HEK293 (cell line): ENCODE results near the gene ALOX5AP.

ENCODE experiments used
- CTCF ChIA-PET: fragments of 350-600 bp; formaldehyde crosslinking; extraction: SDS; loops from one replicate; lab custom pipeline; 2021; ENCODE audit warnings: antibody characterized with exemption; lab: Yijun Ruan, JAX
- POLR2A ChIA-PET: fragments of 300-600 bp; formaldehyde crosslinking; extraction: SDS; loops from one replicate; lab custom pipeline; 2020; ENCODE audit warnings: antibody characterized with exemption, inconsistent platforms; lab: Yijun Ruan, JAX
- H3K27ac ChIP-seq: fragments of 200-500 bp; sonication (Bioruptor generic); 2 replicates; pipeline ENCODE4 v1.5.1; 2014; ENCODE audit warnings: low read depth, low read length, control low read depth, inconsistent platforms; ENCODE audit errors: extremely low read depth
- H3K36me3 ChIP-seq, 2 experiments: fragments of 200-500 bp in 1 of 2; sonication (Bioruptor generic) in 1 of 2; 1 replicate in 1 of 2; 2 replicates in 1 of 2; pipeline ENCODE4 v1.5.1; 2014 to 2017; ENCODE audit warnings: inconsistent platforms in 2 of 2, low read length in 2 of 2; ENCODE audit not compliant: control insufficient read depth in 2 of 2, insufficient read depth in 1 of 2
- H3K4me1 ChIP-seq: fragments of 200-500 bp; sonication (Bioruptor generic); 2 replicates; pipeline ENCODE4 v1.5.1; 2014; ENCODE audit warnings: mild to moderate bottlenecking, low read length, inconsistent platforms; ENCODE audit not compliant: control insufficient read depth, insufficient read depth
- H3K4me3 ChIP-seq: 2 replicates; pipeline ENCODE4 v1.5.1; 2011; ENCODE audit warnings: low read depth, mild to moderate bottlenecking, control low read depth, low read length, moderate library complexity
- H3K9me3 ChIP-seq: fragments of 200-500 bp; sonication (Bioruptor generic); 2 replicates; pipeline ENCODE4 v1.5.1; 2014; ENCODE audit warnings: low read depth, low read length, inconsistent platforms; ENCODE audit not compliant: control insufficient read depth, insufficient read depth
- INSM2 ChIP-seq: fragments of 450-650 bp; formaldehyde crosslinking; IDR thresholded peaks from 2 replicates; pipeline ENCODE4 v1.5.1; 2016; ENCODE audit warnings: missing biosample characterization, missing genetic modification characterization
- PRDM2 ChIP-seq: fragments of 450-650 bp; formaldehyde crosslinking; IDR thresholded peaks from 2 replicates; pipeline ENCODE4 v1.5.1; 2016; ENCODE audit warnings: missing biosample characterization, missing genetic modification characterization, borderline replicate concordance
- RBAK ChIP-seq: fragments of 450-650 bp; formaldehyde crosslinking; IDR thresholded peaks from 2 replicates; pipeline ENCODE4 v1.5.1; 2016; ENCODE audit warnings: missing biosample characterization, missing genetic modification characterization
- SCRT2 ChIP-seq: fragments of 450-650 bp; formaldehyde crosslinking; IDR thresholded peaks from 2 replicates; pipeline ENCODE4 v1.5.1; 2016; ENCODE audit warnings: missing biosample characterization, missing genetic modification characterization
- ZNF146 ChIP-seq: fragments of 450-650 bp; formaldehyde crosslinking; IDR thresholded peaks from 2 replicates; pipeline ENCODE4 v1.5.1; 2016; ENCODE audit warnings: missing biosample characterization, missing genetic modification characterization
- ZNF350 ChIP-seq: fragments of 450-650 bp; formaldehyde crosslinking; IDR thresholded peaks from 2 replicates; pipeline ENCODE4 v1.5.0; 2017; ENCODE audit warnings: missing biosample characterization, mild to moderate bottlenecking, missing genetic modification characterization
- ZNF433 ChIP-seq: fragments of 450-650 bp; formaldehyde crosslinking; IDR thresholded peaks from 2 replicates; pipeline ENCODE4 v1.5.1; 2016; ENCODE audit warnings: missing biosample characterization, missing genetic modification characterization, low read depth
- ZNF488 ChIP-seq: fragments of 450-650 bp; formaldehyde crosslinking; IDR thresholded peaks from 2 replicates; pipeline ENCODE4 v1.5.1; 2016; ENCODE audit warnings: missing biosample characterization, missing genetic modification characterization
- ZNF521 ChIP-seq: fragments of 450-650 bp; formaldehyde crosslinking; IDR thresholded peaks from 2 replicates; pipeline ENCODE4 v1.5.1; 2017; ENCODE audit warnings: missing biosample characterization, mild to moderate bottlenecking, missing genetic modification characterization
- ZNF777 ChIP-seq: fragments of 450-650 bp; formaldehyde crosslinking; IDR thresholded peaks from 2 replicates; pipeline ENCODE4 v1.5.1; 2017; ENCODE audit warnings: missing biosample characterization, missing genetic modification characterization, borderline replicate concordance
- ZNF785 ChIP-seq: fragments of 450-650 bp; formaldehyde crosslinking; IDR thresholded peaks from 2 replicates; pipeline ENCODE4 v1.5.1; 2016; ENCODE audit warnings: missing biosample characterization, missing genetic modification characterization
- ZNF837 ChIP-seq: fragments of 450-650 bp; formaldehyde crosslinking; IDR thresholded peaks from 2 replicates; pipeline ENCODE4 v1.5.1; 2016; ENCODE audit warnings: missing biosample characterization, missing genetic modification characterization
- ZSCAN4 ChIP-seq: fragments of 450-650 bp; formaldehyde crosslinking; IDR thresholded peaks from 2 replicates; pipeline ENCODE4 v1.5.1; 2017; ENCODE audit warnings: missing biosample characterization, missing genetic modification characterization
- ZXDB ChIP-seq: fragments of 450-650 bp; formaldehyde crosslinking; IDR thresholded peaks from 2 replicates; pipeline ENCODE4 v1.5.1; 2016; ENCODE audit warnings: missing biosample characterization, missing genetic modification characterization

The ALOX5AP gene

GRCh38 chr13:30714629-30715371 lies 20.5 kb upstream of the ALOX5AP start:
- TF ChIP-seq ZNF777 (no peak), ZNF433 (no peak), RBAK (tag by site-specific recombination) (no peak), PRDM2 (tag by site-specific recombination) (no peak)
- no peaks in the 10 kb centered on the region for H3K36me3 ChIP-seq
- ChIA-PET POLR2A (no interaction called here), CTCF (interaction anchor here (0.9 kb wide), 1 partner anchor 38 kb away, joined by 6 read pairs; no protein-coding TSS in a partner anchor)
- no peak overlapping the region for H3K4me3 ChIP-seq
- no peaks in the 10 kb centered on the region for H3K4me1 ChIP-seq
- no peak overlapping the region for H3K27ac ChIP-seq
- H3K9me3 ChIP-seq: no peaks in the 10 kb centered on the region

GRCh38 chr13:30715372-30715756 lies 20.0 kb upstream of the ALOX5AP start:
- POLR2A ChIA-PET: no interaction called here
- CTCF ChIA-PET: interaction anchor here (1.1 kb wide), 1 partner anchor 48 kb away, joined by 3 read pairs; no protein-coding TSS in a partner anchor
- Histone ChIP-seq H3K36me3 (no peaks in the 10 kb centered on the region), H3K4me3 (no peak overlapping the region), H3K4me1 (no peaks in the 10 kb centered on the region), H3K9me3 (no peaks in the 10 kb centered on the region), H3K27ac (no peak overlapping the region)
- TF ChIP-seq SCRT2 (tag by site-specific recombination): peak; percentile 70
- TF ChIP-seq ZSCAN4 (tag by site-specific recombination): no peak

GRCh38 chr13:30715837-30716236 lies 19.5 kb upstream of the ALOX5AP start:
- CTCF ChIA-PET: interaction anchor here (1.1 kb wide), 1 partner anchor 48 kb away, joined by 3 read pairs; no protein-coding TSS in a partner anchor

More at GRCh38 chr13:30715837-30716236, 19.5 kb upstream of the ALOX5AP start:
- H3K36me3 ChIP-seq: no peaks in the 10 kb centered on the region
- POLR2A ChIA-PET: no interaction called here
- no peak overlapping the region for H3K4me3 ChIP-seq
- no peak overlapping the region for H3K27ac ChIP-seq
- no peaks in the 10 kb centered on the region for H3K4me1 ChIP-seq
- no peak for TF ChIP-seq ZNF785 (tag by site-specific recombination)
- TF ChIP-seq ZNF488: no peak
- no peak for TF ChIP-seq ZNF521 (tag by site-specific recombination)
- TF ChIP-seq ZNF146 (tag by site-specific recombination): no peak
- TF ChIP-seq ZXDB: no peak
- TF ChIP-seq ZNF350 (tag by site-specific recombination): no peak
- TF ChIP-seq INSM2 (tag by site-specific recombination): no peak
- TF ChIP-seq ZNF837 (tag by site-specific recombination): no peak
- TF ChIP-seq, all 188 proteins: peak for 0
- H3K9me3 ChIP-seq: no peaks in the 10 kb centered on the region
